Natural killer cell (primary cell): Measurements from ENCODE around the gene PAIP2. TPM values are rescaled to one million over a fixed set of nuclear protein-coding genes. Genes with fewer than 3 reads are reported as not detected.

ENCODE experiments used
- ATAC-seq, 3 donors: fragments of 150-1000 bp in 2 of 3; fragments of 200-7000 bp in 1 of 3; cut with Tn5 transposase; 1 replicate in 1 of 3; 2 replicates in 2 of 3; pipeline ENCODE4 v1.10.0; 2021; ENCODE audit warnings: mild to moderate bottlenecking in 2 of 3, moderate library complexity in 2 of 3
- DNase-seq, 2 donors: peaks; one replicate each; pipeline versions ENCODE4 v3.0.0 to v3.0.0-alpha.2; 2013 to 2021; ENCODE audit warnings: mixed read lengths in 1 of 2
- H3K27ac ChIP-seq: one replicate; pipeline ENCODE4 v1.5.1; 2013; ENCODE audit warnings: mild to moderate bottlenecking, low read length
- H3K27me3 ChIP-seq: one replicate; pipeline ENCODE4 v1.6.1; 2013; ENCODE audit warnings: low read length; ENCODE audit not compliant: control insufficient read depth, insufficient read depth
- H3K36me3 ChIP-seq: one replicate; pipeline ENCODE4 v1.6.1; 2013; ENCODE audit warnings: low read length; ENCODE audit not compliant: control insufficient read depth, insufficient read depth
- H3K4me1 ChIP-seq: one replicate; pipeline ENCODE4 v1.6.1; 2013; ENCODE audit warnings: low read length; ENCODE audit not compliant: control insufficient read depth, insufficient read depth
- H3K4me3 ChIP-seq: one replicate; pipeline ENCODE4 v1.5.1; 2013; ENCODE audit warnings: low read length
- H3K9me3 ChIP-seq: one replicate; pipeline ENCODE4 v1.6.1; 2013; ENCODE audit warnings: low read length; ENCODE audit not compliant: control insufficient read depth, insufficient read depth
- H3K27ac Mint-ChIP-seq, 2 donors: one replicate each; pipeline ENCODE4 v1.8.0; 2022; ENCODE audit warnings: mild to moderate bottlenecking in 2 of 2, mixed read lengths in 2 of 2, moderate library complexity in 1 of 2
- H3K27me3 Mint-ChIP-seq, 2 donors: one replicate each; pipeline ENCODE4 v1.8.0; 2022; ENCODE audit warnings: low read depth in 2 of 2, mixed read lengths in 2 of 2
- H3K36me3 Mint-ChIP-seq: one replicate; pipeline ENCODE4 v1.8.0; 2022; ENCODE audit warnings: mixed read lengths
- H3K4me1 Mint-ChIP-seq, 2 donors: one replicate each; pipeline ENCODE4 v1.8.0; 2022; ENCODE audit warnings: mixed read lengths in 2 of 2
- H3K4me3 Mint-ChIP-seq: one replicate; pipeline ENCODE4 v1.8.0; 2022; ENCODE audit warnings: mild to moderate bottlenecking, moderate library complexity, mixed read lengths
- H3K9me3 Mint-ChIP-seq, 2 donors: one replicate each; pipeline ENCODE4 v1.8.0; 2022; ENCODE audit warnings: mixed read lengths in 2 of 2
- WGBS: methylation state at CpG from one replicate; pipeline ENCODE4 v1.1.7; 2013; ENCODE audit warnings: missing lambda C conversion rate; ENCODE audit not compliant: insufficient coverage; 5-methylcytosine and 5-hydroxymethylcytosine counted together
- intact Hi-C: fragments of 100-400 bp; cut with micrococcal nuclease; formaldehyde crosslinking; loops from one replicate; pipeline ENCODE4 v1.14.2; 2022
- total RNA-seq, 4 donors: library from RNA; stranded (reverse); fragments of 120-200 nt in 1 of 4; gene quantifications; one replicate each; pipeline versions ENCODE4 v1.2.3 to v1.2.4, GENCODE V29; 2013 to 2022
- TF ChIP-seq, protein P1 (sequence below): fragments of 200-600 bp; IDR thresholded peaks from one replicate; pipeline ENCODE4 v1.8.0; 2022; ENCODE audit warnings: antibody characterized with exemption

Gene PAIP2
- total RNA-seq, 3 donors from 2014 or later (not counting 1 experiment from before 2014, with no cell fraction given): 105 to 126 (median 110) TPM

- ATAC-seq (no peak), DNase-seq (no peak)
- H3K4me1 Mint-ChIP-seq: peaks cover 27 to 30% of the 10 kb centered on the region in 2 donors
- H3K27me3 ChIP-seq: no peaks in the 10 kb centered on the region
- 56% methylated on average over 5 of the region's 6 CpGs for WGBS
- TF ChIP-seq, protein P1, sequence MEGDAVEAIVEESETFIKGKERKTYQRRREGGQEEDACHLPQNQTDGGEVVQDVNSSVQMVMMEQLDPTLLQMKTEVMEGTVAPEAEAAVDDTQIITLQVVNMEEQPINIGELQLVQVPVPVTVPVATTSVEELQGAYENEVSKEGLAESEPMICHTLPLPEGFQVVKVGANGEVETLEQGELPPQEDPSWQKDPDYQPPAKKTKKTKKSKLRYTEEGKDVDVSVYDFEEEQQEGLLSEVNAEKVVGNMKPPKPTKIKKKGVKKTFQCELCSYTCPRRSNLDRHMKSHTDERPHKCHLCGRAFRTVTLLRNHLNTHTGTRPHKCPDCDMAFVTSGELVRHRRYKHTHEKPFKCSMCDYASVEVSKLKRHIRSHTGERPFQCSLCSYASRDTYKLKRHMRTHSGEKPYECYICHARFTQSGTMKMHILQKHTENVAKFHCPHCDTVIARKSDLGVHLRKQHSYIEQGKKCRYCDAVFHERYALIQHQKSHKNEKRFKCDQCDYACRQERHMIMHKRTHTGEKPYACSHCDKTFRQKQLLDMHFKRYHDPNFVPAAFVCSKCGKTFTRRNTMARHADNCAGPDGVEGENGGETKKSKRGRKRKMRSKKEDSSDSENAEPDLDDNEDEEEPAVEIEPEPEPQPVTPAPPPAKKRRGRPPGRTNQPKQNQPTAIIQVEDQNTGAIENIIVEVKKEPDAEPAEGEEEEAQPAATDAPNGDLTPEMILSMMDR: no peak
- H3K27ac Mint-ChIP-seq: peak overlapping the region in 1 of 2 donors; percentile 59
- intact Hi-C loops: loop anchor here (5.0 kb wide), 1 partner anchor 58 kb away; no protein-coding TSS in a partner anchor
- H3K4me1 ChIP-seq: peaks cover 22% of the 10 kb centered on the region
- H3K4me3 ChIP-seq: no peak overlapping the region
- no peak overlapping the region for H3K4me3 Mint-ChIP-seq
- H3K36me3 ChIP-seq: no peaks in the 10 kb centered on the region
- H3K9me3 ChIP-seq: no peaks in the 10 kb centered on the region
- no peaks in the 10 kb centered on the region for H3K27me3 Mint-ChIP-seq
- no peaks in the 10 kb centered on the region for H3K9me3 Mint-ChIP-seq
- no peak overlapping the region for H3K27ac ChIP-seq
- H3K36me3 Mint-ChIP-seq: no peaks in the 10 kb centered on the region
These were observed 58.0 kb downstream of the PAIP2 start for GRCh38 chr5:139399501-139400121.

DNA sequence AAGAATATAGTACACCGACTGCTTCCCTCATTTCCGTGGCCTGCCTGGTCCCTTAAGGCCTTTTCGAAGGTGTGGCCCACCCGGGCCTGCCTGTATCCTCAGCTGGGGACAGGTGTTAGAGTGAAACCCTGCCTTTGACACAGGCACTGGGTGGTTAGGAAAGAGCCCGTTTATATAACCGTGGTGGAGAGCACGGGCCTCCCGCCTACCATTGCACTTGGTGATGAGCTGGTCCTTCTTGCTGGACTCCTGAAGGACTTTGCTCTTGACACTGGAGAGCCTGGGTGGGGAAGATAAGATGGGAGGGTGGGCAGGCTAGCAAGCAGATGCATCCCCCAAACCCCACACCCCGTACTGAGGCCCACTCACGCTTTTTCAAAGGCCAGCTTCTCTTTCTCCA, 59.9 kb downstream of the PAIP2 start:
- H3K4me1 Mint-ChIP-seq: peaks cover 28 to 30% of the 10 kb centered on the region in 2 donors
- no peak overlapping the region for H3K4me3 Mint-ChIP-seq
- 96% methylated on average over 10 of the region's 10 CpGs for WGBS
- Histone ChIP-seq H3K4me1 (peaks cover 25% of the 10 kb centered on the region), H3K9me3 (no peaks in the 10 kb centered on the region), H3K27me3 (no peaks in the 10 kb centered on the region), H3K36me3 (no peaks in the 10 kb centered on the region), H3K27ac (no peak overlapping the region), H3K4me3 (no peak overlapping the region)
- TF ChIP-seq, protein P1: no peak
- no peaks in the 10 kb centered on the region for H3K27me3 Mint-ChIP-seq
- no peaks in the 10 kb centered on the region for H3K36me3 Mint-ChIP-seq
- no peak for ATAC-seq
- DNase-seq: no peak
- no peak overlapping the region for H3K27ac Mint-ChIP-seq
- no peaks in the 10 kb centered on the region for H3K9me3 Mint-ChIP-seq
- intact Hi-C loops: loop anchor here (5.0 kb wide), 1 partner anchor 56 kb away; no protein-coding TSS in a partner anchor

DNA sequence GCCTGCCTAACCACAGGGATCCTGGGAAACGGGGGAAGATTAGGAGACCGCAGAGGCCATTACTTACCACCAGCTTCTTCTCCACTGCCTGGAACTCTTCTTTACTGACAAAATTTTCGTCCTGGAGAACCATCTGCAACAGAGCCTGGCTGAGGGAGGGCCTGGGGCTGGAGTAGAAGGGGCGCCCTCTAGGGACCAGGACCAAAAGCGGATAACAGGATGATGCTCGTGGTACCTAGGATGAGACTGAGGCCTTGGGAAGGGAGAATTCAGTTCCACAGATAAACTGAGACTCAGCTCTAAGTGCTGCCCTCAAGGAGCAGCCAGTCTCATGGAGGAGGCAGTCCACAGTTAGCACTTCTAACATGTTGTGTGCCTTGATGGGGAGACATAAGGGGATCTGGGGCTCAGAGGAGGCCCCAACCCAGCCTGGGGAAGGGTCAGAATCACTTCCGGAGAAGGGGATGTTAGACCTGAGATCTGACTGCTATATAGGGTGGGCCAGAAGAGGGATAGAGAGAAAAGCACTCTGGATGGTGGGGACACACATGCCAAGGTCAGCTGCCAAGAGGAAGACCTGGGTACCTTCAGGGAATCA, 61.0 kb downstream of the PAIP2 start:
- intact Hi-C loops: loop anchor here (5.0 kb wide), 1 partner anchor 55 kb away; no protein-coding TSS in a partner anchor
- H3K27ac Mint-ChIP-seq: peak overlapping the region; percentile 94 to 99
- Histone ChIP-seq H3K27ac (peak overlapping the region; percentile 89), H3K4me3 (no peak overlapping the region), H3K9me3 (no peaks in the 10 kb centered on the region), H3K4me1 (peaks cover 25% of the 10 kb centered on the region), H3K36me3 (no peaks in the 10 kb centered on the region), H3K27me3 (no peaks in the 10 kb centered on the region)
- 73% methylated on average over 7 of the region's 7 CpGs for whole genome bisulfite sequencing
- ATAC-seq: no peak
- H3K4me1 Mint-ChIP-seq: peaks cover 28 to 30% of the 10 kb centered on the region in 2 donors
- peak in 1 of 2 donors; percentile 47 for DNase-seq
- TF ChIP-seq, protein P1: no peak
- H3K4me3 Mint-ChIP-seq: peak overlapping the region; percentile 96
- no peaks in the 10 kb centered on the region for H3K27me3 Mint-ChIP-seq
- no peaks in the 10 kb centered on the region for H3K9me3 Mint-ChIP-seq
- H3K36me3 Mint-ChIP-seq: no peaks in the 10 kb centered on the region
